Measurements from ENCODE around the gene GFRA1. TPM values are rescaled to one million over a fixed set of nuclear protein-coding genes. Genes with fewer than 3 reads are reported as not detected.

The GFRA1 gene
- total and polyA plus RNA-seq, 2 of the 8 experiments (the other 6 are each of a cell fraction or from before 2014, with no cell fraction given), result 1.1 to 2.0 TPM

DNA sequence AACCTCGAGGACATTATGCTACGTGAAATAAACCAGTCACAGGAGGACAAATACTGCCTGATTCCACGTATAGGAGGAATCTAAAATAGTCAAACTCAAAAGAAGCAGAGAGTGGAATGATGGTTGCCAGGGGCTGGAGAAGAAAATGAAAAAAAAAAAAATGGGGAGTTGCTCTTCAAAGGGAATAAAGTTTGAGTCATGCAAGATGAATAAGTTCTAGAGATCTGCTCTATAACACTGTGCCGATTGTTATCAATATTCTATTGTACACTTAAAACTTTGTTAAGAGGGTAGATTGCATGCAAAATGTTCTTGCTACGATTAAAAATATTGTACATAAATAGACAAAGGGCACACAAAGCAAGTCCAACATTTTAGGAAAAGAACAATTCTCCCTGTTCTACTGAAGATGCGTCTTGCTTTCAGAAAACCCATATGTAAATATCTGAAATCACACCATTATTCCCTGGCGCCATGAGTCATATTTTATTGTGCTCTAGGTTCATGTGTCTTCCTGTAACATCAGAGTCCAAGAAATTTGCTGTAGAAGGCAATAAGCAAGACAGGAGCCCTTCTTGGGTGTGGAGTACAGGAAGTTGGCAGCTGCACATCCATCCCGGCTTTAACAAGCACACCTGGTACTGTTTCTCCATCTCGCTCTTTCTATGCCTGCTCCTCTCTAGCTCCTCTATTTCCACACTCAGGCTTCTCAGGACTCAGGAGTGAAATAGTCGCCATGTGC is 145.9 kb downstream of the GFRA1 start (continued):
- no peak for TF ChIP-seq TEAD4 (IDR thresholded peaks at IDR 0.05; ENCODE audit: low read depth, low read length)
- no peak for TF ChIP-seq HDAC2 (IDR thresholded peaks at IDR 0.05; ENCODE audit: borderline replicate concordance in 1 of 2, low read depth in 2 of 2, low read length in 2 of 2)
- no peak for TF ChIP-seq RXRA (IDR thresholded peaks at IDR 0.05; ENCODE audit: insufficient read depth, low read depth, low read length)
- TF ChIP-seq GABPA (IDR thresholded peaks at IDR 0.05; ENCODE audit: borderline replicate concordance, insufficient read depth, low read length), result no peak
- TF ChIP-seq, protein P1, sequence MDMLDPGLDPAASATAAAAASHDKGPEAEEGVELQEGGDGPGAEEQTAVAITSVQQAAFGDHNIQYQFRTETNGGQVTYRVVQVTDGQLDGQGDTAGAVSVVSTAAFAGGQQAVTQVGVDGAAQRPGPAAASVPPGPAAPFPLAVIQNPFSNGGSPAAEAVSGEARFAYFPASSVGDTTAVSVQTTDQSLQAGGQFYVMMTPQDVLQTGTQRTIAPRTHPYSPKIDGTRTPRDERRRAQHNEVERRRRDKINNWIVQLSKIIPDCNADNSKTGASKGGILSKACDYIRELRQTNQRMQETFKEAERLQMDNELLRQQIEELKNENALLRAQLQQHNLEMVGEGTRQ (IDR thresholded peaks at IDR 0.05; ENCODE audit: low read length), result no peak
- no peak for TF ChIP-seq ASH2L (IDR thresholded peaks at IDR 0.05; ENCODE audit: low read length)
- no peak for TF ChIP-seq FOSL1 (IDR thresholded peaks at IDR 0.05; ENCODE audit: insufficient read depth, low read depth, low read length)
- TF ChIP-seq CHD2 (IDR thresholded peaks at IDR 0.05; ENCODE audit: low read length), result no peak
